HEK293T (cell line): ENCODE data around the gene EEF2K.

ENCODE experiments used
- ARNT ChIP-seq: fragments of 450-650 bp; IDR thresholded peaks from 2 replicates; pipeline ENCODE4 v1.6.1; 2017; ENCODE audit warnings: mild to moderate bottlenecking
- BHLHE40 ChIP-seq: fragments of 450-650 bp; IDR thresholded peaks from 2 replicates; pipeline ENCODE4 v1.6.1; 2016; ENCODE audit warnings: mild to moderate bottlenecking, moderate library complexity, borderline replicate concordance
- CTBP1 ChIP-seq: fragments of 450-650 bp; IDR thresholded peaks from 2 replicates; pipeline ENCODE4 v1.6.1; 2016; ENCODE audit warnings: borderline replicate concordance
- ELF4 ChIP-seq: fragments of 450-650 bp; IDR thresholded peaks from 2 replicates; pipeline ENCODE4 v1.6.1; 2017; ENCODE audit warnings: antibody characterized with exemption
- FOXK2 ChIP-seq: fragments of 450-650 bp; IDR thresholded peaks from 2 replicates; pipeline ENCODE4 v1.6.1; 2016; ENCODE audit warnings: mild to moderate bottlenecking
- FOXM1 ChIP-seq: fragments of 450-650 bp; IDR thresholded peaks from 2 replicates; pipeline ENCODE4 v1.6.1; 2017; ENCODE audit warnings: mild to moderate bottlenecking, borderline replicate concordance
- HDGF ChIP-seq: fragments of 450-650 bp; IDR thresholded peaks from 2 replicates; pipeline ENCODE4 v1.6.1; 2017; ENCODE audit warnings: antibody characterized with exemption, borderline replicate concordance
- L3MBTL2 ChIP-seq: fragments of 450-650 bp; conservative IDR thresholded peaks from 2 replicates; pipeline ENCODE4 v1.6.1; 2016; ENCODE audit warnings: mild to moderate bottlenecking
- NFRKB ChIP-seq: fragments of 450-650 bp; IDR thresholded peaks from 2 replicates; pipeline ENCODE4 v1.6.1; 2016; ENCODE audit warnings: mild to moderate bottlenecking, moderate library complexity
- SP1 ChIP-seq: fragments of 450-650 bp; IDR thresholded peaks from 2 replicates; pipeline ENCODE4 v1.6.1; 2017
- SUZ12 ChIP-seq: fragments of 450-650 bp; IDR thresholded peaks from 2 replicates; pipeline ENCODE4 v1.6.1; 2016; ENCODE audit warnings: mild to moderate bottlenecking
- TARDBP ChIP-seq: fragments of 450-650 bp; IDR thresholded peaks from 2 replicates; pipeline ENCODE4 v1.6.1; 2016
- TF ChIP-seq, protein P1 (sequence below): fragments of 450-650 bp; IDR thresholded peaks from 2 replicates; pipeline ENCODE4 v1.6.1; 2016

DNA sequence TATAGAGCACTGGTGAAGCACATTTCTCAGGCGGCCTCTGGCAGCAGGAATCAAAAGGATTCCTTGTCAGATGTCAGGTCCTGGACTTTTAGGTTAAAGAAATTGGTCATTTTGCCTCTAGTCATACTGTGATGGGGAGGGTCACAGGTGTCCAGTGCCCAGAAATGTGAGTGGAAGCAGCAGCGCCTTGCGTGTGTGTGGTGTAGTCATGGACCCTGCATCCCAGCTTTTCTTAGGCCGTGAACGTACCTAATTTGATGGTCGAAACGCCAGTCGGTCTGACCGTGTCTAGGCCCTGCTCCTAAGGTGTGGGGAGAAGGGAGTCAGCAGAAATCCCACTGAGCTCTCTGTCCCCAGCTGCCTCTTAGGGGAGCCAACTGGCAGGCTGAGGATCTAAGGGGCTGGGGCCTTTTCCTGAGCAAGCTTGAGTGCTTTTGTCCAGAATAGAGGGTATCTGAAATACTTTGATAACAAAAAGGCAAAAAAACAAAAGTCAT lies 123.2 kb downstream of the EEF2K start:
- no peak for TF ChIP-seq ELF4
- TF ChIP-seq SUZ12 = no peak
- no peak for TF ChIP-seq BHLHE40
- no peak for TF ChIP-seq CTBP1
- no peak for TF ChIP-seq SP1
- TF ChIP-seq FOXK2 = no peak
- no peak for TF ChIP-seq L3MBTL2
- no peak for TF ChIP-seq TARDBP
- no peak for TF ChIP-seq HDGF
- TF ChIP-seq NFRKB = no peak
- TF ChIP-seq ARNT = no peak
- TF ChIP-seq, protein P1, sequence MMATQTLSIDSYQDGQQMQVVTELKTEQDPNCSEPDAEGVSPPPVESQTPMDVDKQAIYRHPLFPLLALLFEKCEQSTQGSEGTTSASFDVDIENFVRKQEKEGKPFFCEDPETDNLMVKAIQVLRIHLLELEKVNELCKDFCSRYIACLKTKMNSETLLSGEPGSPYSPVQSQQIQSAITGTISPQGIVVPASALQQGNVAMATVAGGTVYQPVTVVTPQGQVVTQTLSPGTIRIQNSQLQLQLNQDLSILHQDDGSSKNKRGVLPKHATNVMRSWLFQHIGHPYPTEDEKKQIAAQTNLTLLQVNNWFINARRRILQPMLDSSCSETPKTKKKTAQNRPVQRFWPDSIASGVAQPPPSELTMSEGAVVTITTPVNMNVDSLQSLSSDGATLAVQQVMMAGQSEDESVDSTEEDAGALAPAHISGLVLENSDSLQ = no peak
- no peak for TF ChIP-seq FOXM1
